Thyroid gland (tissue), 4 donors: Measurements from ENCODE around the gene SGPP2.

Experiments
- CTCF ChIP-seq, 6 experiments: fragments of 200-600 bp in 3 of 6; fragments of 450-650 bp in 3 of 6; sonication (generic) in 3 of 6; IDR thresholded peaks; one replicate each; pipeline ENCODE4 v1.5.1; 2016 to 2019; ENCODE audit warnings: antibody characterized with exemption in 6 of 6, mild to moderate bottlenecking in 2 of 6, inconsistent platforms in 1 of 6, moderate library complexity in 1 of 6
- POLR2A ChIP-seq, 2 donors: fragments of 450-650 bp; IDR thresholded peaks; one replicate each; pipeline ENCODE4 v1.6.1; 2017; ENCODE audit warnings: antibody characterized with exemption in 2 of 2, mild to moderate bottlenecking in 2 of 2, moderate library complexity in 1 of 2

GRCh38 chr2:222424276-222424728 is at the start of gene SGPP2:
- TF ChIP-seq POLR2A (IDR thresholded peaks at IDR 0.05) (peak in 1 of 2 donors; percentile 64), CTCF (IDR thresholded peaks at IDR 0.05) (no peak)
